NCI-H345 (cell line): ENCODE results near the gene PRRX1.

Experiments used
- DNase-seq: peaks from one replicate; lab custom pipeline; 2025; lab: John Stamatoyannopoulos, UW

Gene PRRX1

DNA sequence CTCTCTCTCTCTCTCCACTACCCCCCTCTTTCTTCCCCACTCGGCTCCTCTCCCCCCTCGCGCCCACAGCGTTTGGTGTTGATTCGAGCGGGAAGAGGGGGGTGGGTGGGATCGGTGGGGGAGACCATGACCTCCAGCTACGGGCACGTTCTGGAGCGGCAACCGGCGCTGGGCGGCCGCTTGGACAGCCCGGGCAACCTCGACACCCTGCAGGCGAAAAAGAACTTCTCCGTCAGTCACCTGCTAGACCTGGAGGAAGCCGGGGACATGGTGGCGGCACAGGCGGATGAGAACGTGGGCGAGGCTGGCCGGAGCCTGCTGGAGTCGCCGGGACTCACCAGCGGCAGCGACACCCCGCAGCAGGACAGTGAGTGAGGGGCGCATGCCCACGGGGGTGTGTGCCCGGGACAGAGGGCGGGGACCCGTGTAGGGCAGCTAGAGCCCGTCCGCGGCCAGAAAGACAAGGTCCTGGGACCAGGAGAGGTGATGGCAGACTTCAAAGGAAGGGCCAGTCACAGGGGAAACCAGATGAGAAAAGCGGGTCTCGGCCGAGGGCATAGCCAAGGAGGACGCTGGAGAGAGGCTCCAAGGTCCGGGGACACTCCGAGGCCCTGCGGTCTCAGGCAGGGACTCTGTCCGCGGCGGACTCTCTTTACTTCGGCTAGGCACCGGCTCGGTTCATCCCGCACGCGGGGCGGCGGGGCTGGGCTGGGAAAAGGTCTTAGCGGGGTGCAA lies at the start of gene PRRX1:
PRRX1 (plus strand) TSS at position 39 of the 735 bp plus-strand sequence; CDS start at position 127, 88 bp downstream.
- DNase-seq, result peak; percentile 20

DNA sequence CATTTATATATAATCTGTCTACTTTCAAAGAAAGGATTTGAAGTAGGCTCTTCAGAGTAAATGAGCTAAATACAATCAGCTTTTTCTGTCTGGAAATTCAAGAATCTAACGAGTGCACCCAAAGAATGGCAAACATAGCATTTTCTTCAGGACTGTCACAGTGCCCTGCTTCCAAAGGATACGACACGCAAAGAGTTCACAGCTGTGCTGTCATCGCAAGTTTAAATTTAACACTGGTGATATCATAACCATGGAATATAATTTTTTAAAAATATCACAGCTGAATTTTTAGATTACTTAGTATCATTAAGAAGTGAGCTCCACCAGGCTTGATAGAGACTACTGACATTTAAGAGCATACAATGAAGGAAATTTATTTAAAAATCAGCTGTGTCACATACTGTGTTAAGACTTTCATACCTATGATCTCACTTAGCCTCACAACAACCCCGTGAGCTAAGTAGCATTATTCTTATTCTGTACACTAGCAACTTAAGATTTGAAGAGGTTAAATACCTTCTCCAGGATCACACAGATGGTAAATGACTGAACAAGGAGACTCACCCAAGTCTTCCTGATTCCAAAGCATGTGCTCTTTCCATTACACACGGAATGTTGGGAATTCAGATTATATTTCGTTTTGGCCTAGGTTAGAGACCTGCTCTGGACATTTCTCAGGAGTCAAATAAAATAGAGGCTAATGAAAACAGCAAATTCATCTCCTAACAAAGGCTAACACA lies 46.2 kb upstream of the PRRX1 start:
- no peak for DNase-seq

DNA sequence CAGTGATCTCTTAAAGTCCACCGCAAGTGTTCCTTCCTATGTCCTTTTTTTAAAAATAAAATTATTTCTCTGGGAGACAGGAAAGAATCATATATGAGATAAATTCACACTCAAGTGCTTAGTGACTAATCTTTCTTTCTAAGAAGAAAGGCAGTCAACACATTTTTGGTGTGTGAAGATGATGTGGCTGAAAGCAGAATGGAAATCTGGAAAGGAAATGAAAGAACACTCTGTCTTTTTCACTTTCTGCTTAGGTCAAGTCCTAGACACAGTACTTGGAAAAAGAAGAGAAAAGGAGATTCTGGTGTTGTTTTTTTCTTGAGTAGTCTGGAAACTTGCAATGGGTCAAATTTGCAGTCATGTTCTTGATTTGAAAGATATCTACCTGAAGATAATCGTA lies 45.5 kb upstream of the PRRX1 start:
- no peak for DNase-seq

DNA sequence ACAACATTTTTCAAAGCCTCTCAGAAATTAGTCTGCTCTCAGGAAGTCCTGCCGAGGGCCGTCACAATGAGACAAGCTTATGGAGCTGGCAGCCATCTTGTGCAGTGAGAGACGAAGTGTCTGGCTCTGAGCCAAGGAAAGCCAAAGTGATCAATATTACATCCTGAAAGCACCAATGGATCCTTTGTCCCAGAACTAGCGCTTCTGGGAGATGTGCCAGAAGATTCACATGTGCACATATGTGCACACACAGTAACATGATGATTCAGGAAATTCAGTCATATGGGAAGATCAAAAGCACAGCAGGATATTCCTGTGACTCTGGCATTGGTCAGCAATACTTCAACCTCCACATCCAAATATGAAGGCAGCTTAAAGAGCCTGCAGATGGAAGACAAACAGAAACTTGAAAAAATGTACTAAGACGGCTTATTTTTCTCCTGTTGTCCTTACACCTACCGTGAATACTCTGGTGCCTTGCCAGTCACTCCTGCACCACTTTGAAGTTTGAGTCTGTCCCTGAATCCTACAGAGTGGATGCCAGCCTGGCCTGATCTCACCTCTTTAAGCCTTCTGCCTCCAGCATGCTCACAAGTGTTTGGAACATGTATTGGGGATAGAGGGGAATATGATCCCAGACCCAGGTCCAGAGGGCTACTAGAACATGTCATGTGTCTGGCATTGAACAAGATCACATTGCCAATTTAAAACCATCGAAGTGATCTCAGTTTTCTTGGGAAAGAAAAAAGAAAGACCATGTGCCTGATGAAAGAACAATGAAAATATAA lies 44.5 kb upstream of the PRRX1 start:
- peak; percentile 87 for DNase-seq

DNA sequence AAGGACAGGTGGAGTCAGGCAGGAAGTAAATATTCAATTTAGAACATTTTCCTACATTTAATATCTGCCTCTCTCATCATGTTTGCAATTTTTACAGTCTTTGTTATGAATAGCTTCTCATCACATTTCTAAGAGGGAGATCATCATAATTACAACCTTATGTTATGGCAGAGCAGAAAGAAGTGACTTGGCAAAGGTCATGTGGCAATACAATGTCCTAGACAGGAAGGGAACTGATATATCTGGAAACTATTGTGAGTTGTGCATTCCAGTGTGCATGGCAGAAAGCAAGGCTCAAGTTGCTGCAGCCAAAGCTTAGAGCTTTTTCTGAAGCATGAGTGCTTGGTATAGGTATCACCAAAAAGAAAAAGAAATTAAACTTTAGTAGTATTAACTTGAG lies 43.8 kb upstream of the PRRX1 start:
- DNase-seq, result no peak

DNA sequence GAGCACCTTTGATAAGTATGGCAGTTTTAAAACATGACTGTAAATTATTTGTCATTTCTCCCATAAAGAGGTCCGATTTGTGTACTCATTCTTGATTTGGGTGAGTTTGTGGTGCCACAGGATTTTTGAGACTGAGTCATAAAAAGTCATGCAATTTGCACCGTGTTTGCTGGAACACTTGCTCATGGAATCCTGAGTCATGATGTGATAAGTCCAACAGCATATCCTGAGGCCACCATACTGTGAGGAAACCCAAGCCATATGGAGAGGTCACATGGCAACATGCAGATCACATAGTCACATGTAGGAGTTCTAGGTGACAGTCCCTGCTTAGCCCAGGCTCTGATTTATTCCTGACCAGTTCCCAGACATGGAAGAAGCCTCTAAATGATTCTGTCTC lies 40.8 kb upstream of the PRRX1 start:
- no peak for DNase-seq

DNA sequence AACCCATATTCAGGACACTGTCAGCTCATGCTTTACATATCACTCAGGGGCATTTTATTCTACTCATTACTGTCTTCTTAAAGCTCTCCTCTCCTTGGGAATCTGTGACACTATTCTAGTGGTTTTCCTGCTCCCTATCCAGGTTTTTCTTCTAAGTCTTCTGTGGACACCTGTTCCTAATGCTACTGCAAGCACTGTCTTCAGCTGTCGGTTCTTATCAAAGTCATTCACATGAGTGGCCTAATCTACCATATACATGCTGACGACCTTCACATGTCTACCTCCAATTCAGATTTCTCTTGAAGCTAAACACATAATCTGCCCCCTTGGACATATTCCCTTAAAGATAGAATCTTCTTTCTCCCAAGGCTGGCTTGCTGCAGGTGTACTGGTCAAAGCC lies 39.8 kb upstream of the PRRX1 start:
- DNase-seq, result no peak

DNA sequence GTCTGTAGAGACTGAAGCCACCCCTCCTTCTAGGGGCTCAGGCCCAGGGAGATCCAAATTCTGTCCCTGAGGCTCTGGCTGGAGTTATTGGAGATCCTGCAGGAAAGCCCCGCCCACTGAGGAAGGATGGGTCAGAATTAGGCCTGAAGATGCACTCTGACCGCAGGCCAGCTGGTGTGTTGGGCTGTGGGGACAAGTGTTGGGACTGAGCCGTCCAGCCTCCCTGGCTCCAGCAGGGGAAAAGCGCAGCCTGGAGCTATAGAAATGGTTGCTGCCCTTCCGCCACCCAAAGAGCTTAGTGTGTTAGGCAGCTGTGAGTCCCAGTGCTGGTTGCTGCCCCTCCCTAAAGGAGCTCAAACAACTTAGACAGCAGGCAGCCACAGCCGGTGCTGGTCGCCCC lies 33.0 kb upstream of the PRRX1 start:
- DNase-seq, result no peak

DNA sequence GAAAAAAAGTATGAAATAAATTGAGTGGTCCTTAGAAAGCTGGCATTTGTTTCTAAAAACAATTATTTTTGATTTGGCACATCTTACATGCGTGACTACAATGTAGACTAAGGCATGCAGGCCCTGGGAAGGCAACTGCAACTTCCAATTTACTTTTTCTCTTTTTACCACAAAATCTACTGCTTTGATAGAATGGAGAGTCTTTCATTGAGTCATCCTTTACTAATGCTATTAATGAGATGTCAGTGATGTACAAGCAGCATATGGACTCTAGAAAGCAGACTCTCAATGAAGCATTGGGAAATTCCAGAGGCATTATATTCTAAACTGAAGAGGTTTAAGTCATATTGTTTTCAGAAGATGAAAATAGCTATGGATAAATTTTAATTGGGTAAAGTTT lies 29.6 kb upstream of the PRRX1 start:
- no peak for DNase-seq

DNA sequence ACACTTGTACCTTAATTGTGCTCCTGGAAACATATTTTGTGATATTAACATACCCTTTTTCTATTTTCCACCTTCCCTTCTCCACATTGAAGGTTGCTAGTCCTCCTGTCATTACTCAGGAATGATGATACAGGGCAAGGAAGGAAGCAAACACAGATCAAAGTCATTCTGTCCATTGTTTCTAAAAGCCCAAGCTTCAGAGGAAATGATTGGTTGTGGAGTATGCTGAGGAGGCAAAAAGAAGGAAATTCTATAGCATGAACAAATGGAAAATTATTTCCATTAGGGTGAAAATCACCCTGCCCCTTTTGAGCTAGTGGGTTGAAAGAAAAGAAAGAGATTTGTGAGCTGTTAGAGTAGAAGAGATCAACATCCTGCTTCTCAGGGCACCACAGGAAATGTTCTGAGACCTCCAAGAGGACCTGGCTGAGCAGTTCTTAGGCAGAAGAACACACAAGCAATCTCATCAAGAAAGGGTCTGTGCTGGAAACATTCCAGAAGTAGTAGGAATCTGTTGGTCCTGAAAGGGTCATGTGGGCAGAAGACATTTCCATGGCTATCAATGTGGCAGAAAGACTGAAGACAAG lies 29.0 kb upstream of the PRRX1 start:
- DNase-seq, result no peak

DNA sequence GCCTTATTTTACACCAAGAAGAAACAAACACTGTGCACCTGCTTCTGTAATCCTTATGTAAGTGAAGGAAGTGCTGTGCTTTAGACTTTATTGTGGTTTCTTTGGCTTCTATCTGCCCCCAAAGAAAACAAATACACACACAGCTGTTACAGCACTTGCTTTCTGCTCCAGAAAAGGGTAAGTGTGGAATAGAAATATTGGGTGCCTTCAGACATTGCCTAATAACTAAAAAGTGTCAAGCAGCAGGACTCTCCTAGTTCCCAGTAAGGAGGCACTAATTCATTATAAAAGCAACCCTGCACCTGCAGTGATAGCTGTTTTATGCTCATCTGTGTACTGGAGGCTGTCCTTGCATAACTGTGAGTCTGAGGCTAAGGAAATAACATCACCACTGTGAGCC lies 23.4 kb upstream of the PRRX1 start:
- no peak for DNase-seq

DNA sequence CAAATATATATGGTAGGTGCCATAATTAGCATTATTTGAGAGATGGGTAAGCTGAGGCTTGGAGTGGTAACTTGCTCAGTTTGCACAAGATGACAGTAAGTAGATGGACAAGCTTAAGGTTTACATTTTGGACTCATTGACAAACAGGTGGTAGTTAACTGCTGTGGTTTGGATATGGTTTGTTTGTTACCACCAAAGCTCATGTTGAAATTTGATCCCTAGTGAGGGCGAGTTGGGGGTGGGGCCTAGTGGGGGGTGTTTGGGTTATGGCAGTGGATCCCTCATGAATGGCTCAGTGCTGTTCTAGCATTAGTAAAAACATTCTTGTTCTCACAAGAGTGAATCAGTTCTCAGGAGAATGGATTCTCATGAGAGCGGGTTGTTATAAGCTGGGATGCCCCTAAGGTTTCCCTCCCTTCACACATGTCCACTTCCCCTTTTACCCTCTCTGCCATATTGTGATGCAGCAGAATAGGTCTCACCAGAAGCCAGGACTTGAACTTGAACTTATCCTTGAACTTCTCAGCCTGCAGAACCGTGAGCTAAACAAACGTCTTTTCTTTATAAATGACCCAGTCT lies 6.6 kb upstream of the PRRX1 start:
- DNase-seq, result peak; percentile 3

DNA sequence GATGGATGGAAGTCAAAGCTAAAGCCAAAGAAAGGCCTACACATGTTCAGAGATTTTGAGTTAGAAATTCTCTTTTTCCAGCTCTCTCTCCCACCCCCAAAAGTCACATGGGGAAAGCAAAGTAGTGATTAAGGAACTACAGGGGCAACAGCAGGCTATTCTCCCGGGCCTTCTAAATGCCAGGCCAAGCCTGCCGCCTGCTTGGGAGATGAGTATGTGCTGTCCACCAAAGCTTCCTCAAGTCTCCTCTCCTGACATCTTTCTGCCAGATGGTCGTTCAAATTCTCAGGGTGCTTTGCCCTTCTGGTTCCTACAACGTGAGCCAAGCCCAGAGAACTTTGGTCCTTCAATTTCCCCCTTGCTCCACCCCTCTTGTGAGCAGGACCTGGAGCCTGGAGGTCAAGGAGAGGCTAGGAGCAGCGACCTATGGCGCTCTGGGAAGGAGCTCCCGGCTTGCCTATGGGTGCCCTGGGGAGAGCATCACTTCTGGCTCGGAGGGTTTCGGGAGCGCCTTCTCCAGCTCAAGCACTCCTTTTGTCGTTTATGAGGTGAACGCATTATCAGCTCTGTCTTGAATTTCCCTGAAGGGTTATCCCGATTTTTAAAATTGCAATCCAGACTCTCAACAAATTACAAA lies 4.4 kb upstream of the PRRX1 start:
- DNase-seq, result no peak

DNA sequence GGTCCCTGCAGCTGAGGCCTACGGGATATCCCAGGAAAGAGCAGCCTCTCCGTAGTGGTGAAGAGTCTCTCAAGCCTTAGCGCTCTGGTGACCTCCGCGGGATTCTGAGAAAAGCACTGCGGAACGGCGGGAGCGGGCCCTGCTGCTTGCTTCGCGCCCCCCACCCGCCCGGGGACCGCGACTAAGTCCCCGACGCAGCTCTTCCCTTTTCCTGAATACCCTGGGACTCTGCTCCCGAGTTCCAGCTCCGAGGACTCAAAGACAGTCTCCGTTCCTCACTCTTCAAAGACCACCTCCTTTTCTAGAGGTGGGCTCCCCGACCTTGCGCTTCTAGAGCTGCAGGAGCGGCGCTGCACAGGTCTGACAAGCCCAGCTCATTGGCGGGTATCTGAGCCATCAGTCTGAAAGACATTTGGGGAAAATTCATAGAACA lies 3.6 kb upstream of the PRRX1 start:
- no peak for DNase-seq

DNA sequence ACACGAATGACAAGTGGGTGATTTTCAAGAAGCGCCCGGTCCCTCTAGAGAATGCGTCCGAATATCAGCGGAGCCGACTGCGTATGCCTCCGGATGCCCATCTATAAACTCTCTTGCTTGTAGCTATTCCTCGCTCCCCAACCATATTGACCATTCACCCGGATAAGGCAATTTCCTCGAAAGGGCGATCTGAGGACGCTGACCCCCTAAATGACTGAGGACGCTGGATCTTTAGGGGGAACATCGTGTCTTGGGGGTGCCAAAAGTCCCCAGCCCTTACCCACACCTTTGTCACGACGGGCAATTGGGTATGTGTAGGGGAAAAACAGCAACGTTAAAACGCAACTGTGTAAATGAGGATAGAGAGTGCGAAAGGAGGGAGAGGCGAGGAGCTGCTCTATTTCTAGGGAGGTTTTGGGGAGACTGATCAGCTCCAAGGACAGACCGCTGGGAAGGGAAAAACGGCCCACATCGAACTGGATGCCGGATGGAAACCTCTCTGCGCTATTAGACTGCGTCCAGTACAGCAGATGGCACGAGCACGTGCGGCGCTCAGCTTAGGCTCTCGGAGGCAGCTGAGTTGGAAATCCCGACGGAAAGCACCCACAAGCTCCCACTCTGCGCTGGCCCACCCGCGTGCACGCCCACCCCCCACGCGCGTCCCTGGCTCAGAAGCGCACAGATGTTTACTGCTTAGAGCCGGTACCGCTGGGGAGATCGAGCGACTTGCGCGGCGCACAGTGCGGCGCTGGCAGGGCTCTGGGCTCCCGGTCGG lies 2.9 kb upstream of the PRRX1 start:
- DNase-seq, result no peak

DNA sequence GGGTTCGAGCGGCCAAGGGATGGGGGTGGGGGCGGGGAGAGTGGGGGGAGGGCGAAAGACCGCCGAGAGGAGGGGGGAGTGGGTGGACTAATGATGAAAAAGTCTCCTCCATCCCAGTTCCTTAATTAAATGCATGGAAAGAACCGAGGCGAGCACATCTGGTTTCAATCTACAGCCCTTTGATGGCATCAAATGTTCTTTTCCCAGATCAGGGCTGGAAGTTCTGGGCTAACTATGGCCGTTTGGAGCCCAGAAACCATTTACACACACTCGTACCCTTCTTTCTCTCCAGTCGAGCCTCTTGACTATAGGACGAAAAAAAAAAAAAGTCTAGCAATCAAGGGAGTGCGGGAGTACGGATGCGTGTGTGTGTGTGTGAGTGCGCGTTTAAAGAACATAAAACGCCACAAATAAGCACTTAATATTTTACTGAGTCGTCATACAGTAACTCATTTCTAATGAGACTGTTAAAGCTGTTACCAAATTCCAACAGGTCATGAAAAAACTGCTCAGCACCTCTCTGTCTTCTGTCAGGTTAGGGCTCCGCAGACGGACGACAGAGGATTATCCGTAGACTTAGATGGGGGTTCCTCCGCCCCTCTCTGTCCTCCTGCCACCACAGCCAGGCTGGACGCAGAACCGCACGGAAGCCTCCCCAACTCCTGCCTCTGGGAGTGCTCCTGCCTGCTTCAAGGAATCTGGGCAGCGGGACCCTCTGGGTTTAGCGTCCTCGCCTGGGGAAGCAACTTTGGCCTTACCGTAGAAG lies 2.1 kb upstream of the PRRX1 start:
- no peak for DNase-seq

DNA sequence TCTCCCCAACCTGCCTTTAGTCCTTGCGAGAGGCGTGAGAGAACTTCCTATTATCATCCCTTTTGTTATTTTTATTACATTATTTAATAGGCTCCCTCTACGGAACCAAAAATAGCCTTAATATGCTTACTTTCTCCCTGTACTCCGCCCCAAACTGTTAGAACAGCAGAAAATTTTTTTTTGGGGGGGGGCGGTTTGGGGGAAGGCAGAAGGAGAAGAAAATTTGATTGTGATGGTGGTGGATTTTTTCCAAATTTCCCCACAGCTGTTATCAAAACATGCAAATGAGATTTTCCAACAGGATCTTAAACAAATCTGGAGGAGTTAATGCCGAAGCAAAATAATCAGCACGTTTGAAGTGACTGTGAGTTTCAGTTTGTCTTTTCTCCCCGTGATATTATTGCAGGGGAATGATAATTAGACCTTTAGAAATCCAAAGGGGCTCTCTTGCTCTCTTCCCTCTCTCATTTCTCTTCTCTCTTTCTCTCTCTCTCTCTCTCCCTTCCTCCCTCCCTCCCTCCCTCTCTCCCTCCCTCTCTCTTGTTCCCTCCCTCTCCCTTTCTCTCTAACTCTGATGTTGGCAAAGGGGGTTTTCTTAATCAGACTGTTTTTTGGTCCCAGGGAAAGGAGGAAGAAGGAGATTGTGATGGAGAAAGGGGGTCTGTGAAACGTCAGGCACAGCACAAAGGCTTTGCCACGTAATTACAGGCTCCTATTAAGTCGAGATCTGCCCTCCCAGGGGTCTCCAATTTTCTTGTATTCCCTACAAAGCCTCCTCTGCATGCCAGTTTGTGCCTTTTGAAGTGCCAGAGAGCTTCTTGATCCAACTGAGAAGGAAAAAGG lies 1.1 kb upstream of the PRRX1 start:
- no peak for DNase-seq

DNA sequence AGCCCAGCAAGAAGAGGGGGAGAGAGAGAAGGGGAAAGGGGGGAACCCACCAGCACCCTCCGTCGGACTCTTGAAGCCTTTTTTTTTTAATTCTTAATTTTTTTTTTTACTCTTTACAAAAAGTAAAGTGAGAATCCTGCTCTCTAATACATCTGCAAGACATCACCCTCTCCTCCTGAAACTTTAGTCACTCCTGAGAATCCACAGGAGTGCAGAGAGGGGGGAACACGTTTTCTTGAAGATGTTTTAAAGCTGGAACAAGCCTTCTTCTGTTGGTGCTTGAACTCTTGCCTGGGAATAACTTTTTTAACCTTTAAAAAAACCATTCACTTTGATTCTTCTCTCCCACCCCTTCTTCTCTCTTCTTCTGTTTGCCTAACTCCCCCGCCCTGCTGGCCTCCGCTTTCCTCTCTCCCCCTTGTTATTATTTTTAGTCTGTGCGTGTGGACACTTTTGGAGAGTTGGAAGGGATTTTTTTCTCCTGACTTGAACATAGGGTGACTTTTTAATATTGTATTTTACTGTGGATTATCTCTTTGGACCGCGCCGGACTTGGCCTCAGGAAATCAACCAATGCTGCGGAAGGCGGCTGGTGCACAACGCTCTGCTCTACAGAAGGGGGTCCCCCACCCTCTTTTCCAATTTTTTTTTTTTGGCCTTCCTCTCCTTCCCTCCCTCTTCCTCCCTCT lies 383 bp upstream of the PRRX1 start:
- DNase-seq, result no peak
